Measurements from ENCODE around the gene COL11A2.

COL11A2 gene

DNA sequence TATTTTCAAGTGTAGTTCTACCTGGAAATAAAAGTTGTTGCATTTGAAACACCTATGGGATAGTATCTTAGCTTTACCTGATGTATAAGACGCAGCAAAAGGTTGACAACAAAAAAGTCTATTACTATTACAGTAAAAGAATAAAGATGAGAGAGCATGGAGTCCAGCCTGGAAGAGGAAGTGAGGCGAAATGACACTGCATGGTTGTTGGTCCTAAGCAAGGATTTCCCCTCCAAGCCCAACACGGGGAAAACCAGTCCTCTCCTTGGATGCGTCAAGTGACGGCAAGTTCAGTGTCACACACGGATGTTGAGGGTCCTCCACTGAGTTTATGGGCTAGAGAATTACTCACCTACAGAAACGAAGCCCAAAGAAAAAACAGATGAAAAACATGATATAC lies 51.7 kb downstream of the COL11A2 start:
- Mint-ChIP-seq H3K4me1 (peaks cover 28% of the 10 kb centered on the region), H3K36me3 (no peaks in the 10 kb centered on the region), H3K27ac (no peak overlapping the region), H3K9me3 (no peaks in the 10 kb centered on the region), H3K4me3 (no peak overlapping the region), H3K27me3 (peaks cover 25% of the 10 kb centered on the region)
- ATAC-seq = peak; percentile 41

DNA sequence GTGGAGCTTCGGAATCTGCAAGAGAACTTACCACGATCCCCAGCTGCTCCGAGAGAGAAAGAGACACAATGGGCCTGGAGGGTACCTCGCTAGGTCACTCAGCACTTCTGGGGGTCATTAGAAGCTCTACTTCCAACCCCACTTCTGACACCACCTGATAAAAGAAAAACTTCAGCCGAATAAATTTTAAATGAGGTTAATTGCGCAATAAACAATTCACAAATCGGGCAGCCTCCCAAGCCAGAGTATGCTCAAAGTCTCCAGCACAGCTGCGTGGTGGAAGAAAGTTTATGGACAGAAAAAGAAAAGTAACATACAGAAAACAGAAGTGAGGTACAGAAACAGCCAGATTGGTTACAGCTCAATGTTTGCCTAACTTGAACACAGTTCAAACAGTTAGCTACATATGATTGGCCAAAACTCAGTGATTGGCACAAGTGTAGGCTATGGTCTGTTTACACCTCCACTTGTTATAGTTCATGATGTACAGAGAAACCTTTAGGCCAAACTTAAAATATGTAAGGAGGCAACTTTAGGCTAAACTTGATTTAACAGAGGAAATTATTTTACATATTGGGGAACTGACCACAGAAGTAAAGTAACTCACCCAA lies 52.6 kb downstream of the COL11A2 start:
- H3K9me3 Mint-ChIP-seq = no peaks in the 10 kb centered on the region
- no peak overlapping the region for H3K4me3 Mint-ChIP-seq
- H3K27ac Mint-ChIP-seq = no peak overlapping the region
- H3K36me3 Mint-ChIP-seq = no peaks in the 10 kb centered on the region
- ATAC-seq = no peak
- peaks cover 27% of the 10 kb centered on the region for H3K4me1 Mint-ChIP-seq
- peaks cover 25% of the 10 kb centered on the region for H3K27me3 Mint-ChIP-seq

DNA sequence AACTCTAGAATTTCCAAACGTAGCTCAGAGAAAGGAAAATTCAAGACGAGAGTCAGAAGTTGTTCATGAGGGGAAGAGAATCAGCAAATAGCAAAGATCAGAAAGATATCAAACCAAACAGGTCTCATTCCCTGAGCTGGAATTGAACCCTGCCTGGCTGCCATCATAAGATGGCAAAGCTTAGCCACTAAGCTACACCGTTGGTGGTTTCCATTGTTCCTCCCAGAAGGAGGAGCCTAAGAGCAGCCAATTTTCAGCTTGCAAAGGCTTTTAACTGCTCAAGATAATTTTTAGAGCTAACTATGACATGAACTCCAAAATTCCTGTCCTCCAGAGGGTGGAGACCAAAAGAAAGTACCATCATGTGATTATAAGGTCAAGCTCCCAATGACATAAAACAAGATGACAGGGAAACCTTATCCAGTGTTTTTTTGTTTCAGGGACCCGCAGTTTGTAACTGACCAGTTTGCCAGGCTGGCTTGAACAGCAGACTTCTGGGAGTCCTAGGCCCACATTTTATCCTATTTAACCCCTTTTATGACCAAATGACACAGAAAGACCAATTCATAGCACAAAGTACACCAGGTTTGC lies 55.9 kb downstream of the COL11A2 start:
- H3K9me3 Mint-ChIP-seq = no peaks in the 10 kb centered on the region
- H3K27me3 Mint-ChIP-seq = peaks cover 8% of the 10 kb centered on the region
- H3K27ac Mint-ChIP-seq = no peak overlapping the region
- peaks cover 4% of the 10 kb centered on the region for H3K4me1 Mint-ChIP-seq
- no peaks in the 10 kb centered on the region for H3K36me3 Mint-ChIP-seq
- H3K4me3 Mint-ChIP-seq = no peak overlapping the region
- no peak for ATAC-seq

DNA sequence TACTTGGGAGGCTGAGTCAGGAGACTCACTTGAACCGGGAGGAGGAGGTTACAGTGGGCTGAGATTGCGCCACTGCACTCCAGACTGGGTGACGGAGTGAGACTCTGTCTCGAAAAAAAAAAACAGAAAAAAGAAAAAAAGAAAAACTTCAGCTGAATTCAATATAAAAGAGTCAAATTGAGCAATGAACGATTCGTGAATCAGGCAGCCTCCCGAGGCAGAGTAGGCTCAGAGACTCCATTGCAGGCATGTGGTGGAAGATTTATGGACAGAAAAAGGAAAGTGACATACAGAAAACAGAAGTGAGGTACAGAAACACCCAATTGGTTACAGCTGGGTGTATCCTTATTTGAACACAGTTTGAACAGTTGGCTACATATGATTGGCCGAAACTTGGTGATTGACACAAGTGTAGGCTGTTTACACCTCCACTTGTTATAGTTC lies 60.2 kb downstream of the COL11A2 start:
- H3K4me1 Mint-ChIP-seq = no peaks in the 10 kb centered on the region
- H3K4me3 Mint-ChIP-seq = no peak overlapping the region
- ATAC-seq = no peak

DNA sequence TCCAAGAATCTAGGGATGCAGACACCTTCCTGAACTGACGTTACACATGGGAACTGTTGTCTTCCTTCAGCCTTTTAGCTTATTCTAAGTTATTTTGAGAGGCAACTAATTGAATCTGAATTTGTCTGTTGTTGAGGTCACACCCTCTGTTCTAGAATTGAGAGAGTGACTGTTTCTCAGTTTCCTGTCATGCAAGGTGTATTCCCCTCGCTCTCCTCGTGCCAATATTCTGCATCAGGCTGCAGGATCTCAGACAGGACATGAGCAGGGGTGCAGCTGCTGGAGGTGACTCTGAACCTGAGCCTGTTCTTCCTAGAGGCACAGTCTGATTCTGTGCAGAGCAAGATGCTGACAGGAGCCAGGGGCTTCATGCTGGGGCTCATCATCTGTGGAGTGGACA lies 63.9 kb downstream of the COL11A2 start:
- H3K9me3 Mint-ChIP-seq = peaks cover 9% of the 10 kb centered on the region
- H3K4me1 Mint-ChIP-seq = peaks cover 7% of the 10 kb centered on the region
- H3K4me3 Mint-ChIP-seq = no peak overlapping the region
- peaks cover 8% of the 10 kb centered on the region for H3K27me3 Mint-ChIP-seq
- H3K36me3 Mint-ChIP-seq = peaks cover 24% of the 10 kb centered on the region
- no peak for ATAC-seq
- no peak overlapping the region for H3K27ac Mint-ChIP-seq

More for the DNA sequence above, 60.2 kb downstream of the COL11A2 start:
- peaks cover 12% of the 10 kb centered on the region for H3K36me3 Mint-ChIP-seq
- no peaks in the 10 kb centered on the region for H3K9me3 Mint-ChIP-seq
- no peak overlapping the region for H3K27ac Mint-ChIP-seq
- no peaks in the 10 kb centered on the region for H3K27me3 Mint-ChIP-seq

DNA sequence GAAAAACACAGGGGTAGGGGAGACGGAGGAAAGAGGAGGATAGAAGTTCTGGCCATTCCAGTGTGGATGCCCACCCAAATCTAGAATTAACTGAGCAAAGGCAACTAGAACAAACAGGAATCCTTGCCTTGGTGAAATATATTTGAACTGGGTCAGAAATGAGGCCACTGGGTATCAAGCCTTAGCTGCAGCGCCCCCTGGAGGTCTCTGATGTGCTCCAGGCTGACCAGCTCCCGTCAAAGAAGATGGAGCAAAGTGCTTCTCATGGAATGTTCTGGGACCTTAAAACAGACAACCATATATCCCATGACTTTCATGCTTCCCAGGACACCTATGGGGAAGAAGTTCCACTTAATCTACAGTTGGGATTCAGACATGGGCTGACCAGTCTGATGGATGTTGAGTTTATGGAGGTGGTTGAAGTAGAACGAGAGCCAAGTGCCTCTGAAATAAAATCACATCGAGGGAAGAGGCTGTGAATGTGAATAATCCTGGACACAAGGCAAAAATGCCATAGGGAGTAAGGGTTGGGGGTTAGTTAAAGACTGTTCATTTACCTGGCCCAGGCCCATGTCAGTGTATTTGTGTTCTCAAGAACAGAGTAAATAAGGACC lies 66.1 kb downstream of the COL11A2 start:
- peaks cover 7% of the 10 kb centered on the region for H3K4me1 Mint-ChIP-seq
- H3K27ac Mint-ChIP-seq = peak overlapping the region; percentile 22
- H3K27me3 Mint-ChIP-seq = peaks cover 8% of the 10 kb centered on the region
- peak; percentile 58 for ATAC-seq
- H3K36me3 Mint-ChIP-seq = peaks cover 36% of the 10 kb centered on the region
- no peak overlapping the region for H3K4me3 Mint-ChIP-seq
- H3K9me3 Mint-ChIP-seq = peaks cover 9% of the 10 kb centered on the region

DNA sequence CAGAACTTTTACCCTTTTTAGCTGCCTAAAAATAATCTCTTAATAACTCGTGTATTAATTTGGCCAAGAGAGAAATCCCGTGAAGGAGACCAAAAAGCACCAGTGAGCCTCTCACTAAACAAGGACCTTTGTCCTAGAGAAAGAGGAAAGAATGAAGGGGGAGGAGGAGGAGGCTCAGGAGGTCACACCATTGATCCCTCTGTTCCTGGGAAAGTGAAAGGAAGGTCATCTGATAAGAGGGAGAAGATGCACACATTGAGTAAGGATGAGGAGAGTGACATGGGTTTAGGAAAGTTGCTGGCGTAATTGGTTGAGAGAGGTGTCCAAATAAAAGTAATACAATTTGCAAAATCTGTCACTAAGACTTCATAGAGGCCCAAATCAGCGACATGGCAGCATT lies 67.3 kb downstream of the COL11A2 start:
- Mint-ChIP-seq H3K36me3 (peaks cover 28% of the 10 kb centered on the region), H3K9me3 (peaks cover 9% of the 10 kb centered on the region), H3K27me3 (peaks cover 8% of the 10 kb centered on the region), H3K4me1 (peaks cover 7% of the 10 kb centered on the region), H3K4me3 (no peak overlapping the region), H3K27ac (no peak overlapping the region)
- no peak for ATAC-seq

DNA sequence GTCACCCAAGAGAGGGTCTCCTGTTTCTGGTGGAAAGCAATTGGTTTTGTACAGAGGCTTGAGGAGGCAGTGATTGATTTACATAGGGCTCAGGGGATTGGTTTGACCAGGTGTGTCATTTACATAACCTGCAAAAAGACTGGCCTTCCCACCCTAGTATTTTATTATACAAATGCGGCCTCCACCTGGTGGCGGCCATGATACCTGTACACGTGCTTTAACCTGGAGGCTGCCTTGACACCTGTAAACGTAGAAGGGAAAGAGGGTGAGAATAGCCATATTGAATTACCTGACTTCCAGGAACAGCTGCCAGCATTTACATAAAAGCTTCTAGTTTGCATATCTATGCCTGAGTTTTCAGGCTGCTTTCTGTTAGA lies 67.8 kb downstream of the COL11A2 start:
- peaks cover 7% of the 10 kb centered on the region for H3K4me1 Mint-ChIP-seq
- peaks cover 28% of the 10 kb centered on the region for H3K36me3 Mint-ChIP-seq
- no peak overlapping the region for H3K4me3 Mint-ChIP-seq
- peaks cover 8% of the 10 kb centered on the region for H3K27me3 Mint-ChIP-seq
- no peak for ATAC-seq
- peaks cover 9% of the 10 kb centered on the region for H3K9me3 Mint-ChIP-seq
- H3K27ac Mint-ChIP-seq = no peak overlapping the region

DNA sequence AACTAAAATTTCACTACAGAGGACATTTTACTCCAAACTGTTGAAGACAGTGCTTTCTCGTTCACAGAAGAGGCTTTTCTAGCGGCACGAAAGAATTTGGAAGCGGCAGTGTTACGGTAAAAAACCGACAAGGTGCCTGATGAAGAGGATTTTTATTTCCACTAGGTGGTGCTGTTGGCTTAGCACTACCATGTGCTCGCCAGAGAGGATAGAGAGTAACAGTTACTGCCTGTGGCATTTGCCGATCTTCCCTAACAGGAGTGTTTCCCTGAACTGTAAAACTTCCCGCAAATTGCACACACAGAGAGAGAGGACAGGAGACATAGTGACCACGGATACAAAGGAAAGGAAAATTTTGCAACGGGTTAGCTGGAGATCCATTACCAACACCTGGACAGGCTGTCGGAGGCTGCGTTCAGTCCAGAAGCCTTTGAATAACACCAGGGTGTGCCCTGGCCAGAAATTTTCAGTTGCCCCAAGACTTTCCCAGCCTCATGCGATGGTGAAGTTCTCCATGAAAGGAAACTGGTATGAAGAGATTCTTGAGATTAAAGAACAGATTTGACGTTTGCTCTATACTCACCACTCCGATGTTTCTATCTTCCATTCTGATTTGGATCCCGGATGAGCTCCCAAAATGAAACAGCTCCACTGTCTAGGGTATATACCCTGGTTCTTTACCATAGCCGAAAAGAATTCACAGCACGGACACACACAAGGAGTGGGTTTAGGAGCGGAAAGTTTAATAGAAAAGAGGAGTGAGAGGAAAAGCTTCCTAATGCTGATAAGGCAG lies 68.3 kb downstream of the COL11A2 start:
- no peak for ATAC-seq
- Mint-ChIP-seq H3K4me3 (no peak overlapping the region), H3K27me3 (peaks cover 8% of the 10 kb centered on the region), H3K9me3 (peaks cover 9% of the 10 kb centered on the region), H3K27ac (no peak overlapping the region), H3K4me1 (peaks cover 7% of the 10 kb centered on the region), H3K36me3 (peaks cover 28% of the 10 kb centered on the region)

DNA sequence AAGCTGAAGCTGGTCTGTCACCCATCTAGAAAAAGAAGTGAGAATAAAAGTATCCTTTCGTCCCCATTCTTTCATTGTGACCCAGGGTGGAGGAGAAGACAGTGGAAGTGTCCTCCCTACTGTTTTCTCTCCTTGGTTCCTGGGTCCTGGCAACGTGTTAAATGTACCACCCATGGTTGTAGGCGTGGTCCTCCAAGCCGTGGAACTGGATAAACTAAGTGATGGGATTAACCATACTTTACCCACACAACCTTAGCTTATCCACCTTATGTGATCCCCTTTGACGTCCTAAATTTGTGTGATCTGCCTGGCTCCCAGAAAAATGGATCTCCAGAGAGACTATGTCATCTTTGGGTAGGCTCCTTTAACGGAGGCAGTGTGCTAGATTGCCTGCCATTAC lies 69.1 kb downstream of the COL11A2 start:
- Mint-ChIP-seq H3K27me3 (peaks cover 8% of the 10 kb centered on the region), H3K36me3 (peaks cover 23% of the 10 kb centered on the region), H3K27ac (no peak overlapping the region), H3K9me3 (peaks cover 9% of the 10 kb centered on the region), H3K4me1 (peaks cover 10% of the 10 kb centered on the region), H3K4me3 (no peak overlapping the region)
- ATAC-seq = no peak

DNA sequence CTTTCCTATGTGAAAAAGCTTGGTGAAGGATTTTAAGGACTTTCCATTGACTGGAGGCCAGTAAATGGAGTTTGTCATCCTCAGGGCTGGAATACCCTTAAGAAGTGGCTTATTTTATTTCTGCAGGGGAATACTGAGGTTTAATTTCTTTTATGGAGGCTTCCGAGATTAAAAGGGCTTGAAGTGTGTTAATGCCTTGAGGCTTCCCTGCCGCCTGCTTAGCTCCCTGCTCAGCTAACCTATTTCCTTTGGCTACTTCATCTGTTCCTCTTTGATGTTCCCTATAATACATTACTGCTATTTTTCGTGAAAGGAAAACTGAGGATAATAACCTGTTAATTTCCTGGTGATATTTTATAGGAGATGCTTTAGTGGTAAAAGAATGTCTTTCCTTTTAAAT lies 72.3 kb downstream of the COL11A2 start:
- Mint-ChIP-seq H3K4me3 (no peak overlapping the region), H3K9me3 (peaks cover 9% of the 10 kb centered on the region), H3K27ac (no peak overlapping the region), H3K4me1 (peaks cover 32% of the 10 kb centered on the region), H3K27me3 (peaks cover 12% of the 10 kb centered on the region), H3K36me3 (peaks cover 33% of the 10 kb centered on the region)
- ATAC-seq = no peak

DNA sequence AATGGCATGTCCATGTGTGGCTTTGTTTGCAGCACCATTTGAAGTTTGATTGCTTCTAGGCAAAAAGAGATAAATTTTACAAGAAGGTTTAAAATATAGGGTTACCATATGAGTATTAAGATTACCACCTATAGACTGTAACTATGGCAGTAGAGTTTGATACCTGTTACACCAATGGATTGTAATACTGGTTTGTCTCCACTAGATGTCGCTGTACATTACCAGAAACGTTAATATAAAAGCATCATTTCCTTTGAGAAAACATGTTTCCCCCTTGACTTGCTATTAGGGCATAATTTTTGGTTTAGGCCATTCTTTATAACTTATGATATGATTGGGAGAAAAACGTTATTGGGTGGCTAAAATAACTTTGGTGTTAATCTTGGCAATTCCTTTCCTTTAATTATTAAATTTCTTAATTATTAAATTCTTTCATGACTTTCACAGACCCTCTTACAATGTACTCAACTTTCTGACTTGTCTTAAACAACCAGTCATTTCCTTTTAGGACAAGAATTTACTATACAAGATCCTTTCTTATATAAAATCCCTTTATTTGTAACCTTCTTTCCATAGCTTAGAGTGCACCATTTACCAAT lies 73.6 kb downstream of the COL11A2 start:
- Mint-ChIP-seq H3K4me1 (peaks cover 46% of the 10 kb centered on the region), H3K36me3 (peaks cover 25% of the 10 kb centered on the region), H3K27ac (no peak overlapping the region), H3K27me3 (peaks cover 12% of the 10 kb centered on the region), H3K4me3 (peak overlapping the region; percentile 45), H3K9me3 (peaks cover under 1% of the 10 kb centered on the region)
- no peak for ATAC-seq

DNA sequence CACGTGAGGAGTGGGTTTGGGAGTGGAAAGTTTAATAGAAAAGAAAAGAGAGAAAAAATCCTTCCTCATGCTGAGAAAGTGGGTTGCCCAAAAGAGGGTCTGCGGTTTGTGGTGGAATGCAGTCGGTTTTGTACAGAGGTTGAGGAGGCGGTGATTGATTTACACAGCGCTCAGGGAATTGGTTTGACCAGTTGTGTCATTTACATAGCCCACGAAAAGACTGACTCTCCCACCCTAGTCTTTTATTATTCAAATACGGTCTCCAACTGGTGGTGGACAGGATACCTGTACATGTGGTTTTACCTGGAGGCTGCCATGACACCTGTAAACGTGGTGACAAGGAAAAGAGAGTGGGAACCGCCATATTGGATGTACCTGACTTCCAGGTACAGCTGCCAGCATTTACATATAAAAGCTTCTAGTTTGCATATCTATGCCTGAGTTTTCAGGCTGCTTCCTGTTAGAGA lies 74.4 kb downstream of the COL11A2 start:
- peaks cover 21% of the 10 kb centered on the region for H3K36me3 Mint-ChIP-seq
- H3K4me1 Mint-ChIP-seq = peaks cover 54% of the 10 kb centered on the region
- peak overlapping the region; percentile 74 for H3K27ac Mint-ChIP-seq
- no peaks in the 10 kb centered on the region for H3K9me3 Mint-ChIP-seq
- peak; percentile 34 for ATAC-seq
- H3K27me3 Mint-ChIP-seq = peaks cover 12% of the 10 kb centered on the region
- peak overlapping the region; percentile 53 for H3K4me3 Mint-ChIP-seq

DNA sequence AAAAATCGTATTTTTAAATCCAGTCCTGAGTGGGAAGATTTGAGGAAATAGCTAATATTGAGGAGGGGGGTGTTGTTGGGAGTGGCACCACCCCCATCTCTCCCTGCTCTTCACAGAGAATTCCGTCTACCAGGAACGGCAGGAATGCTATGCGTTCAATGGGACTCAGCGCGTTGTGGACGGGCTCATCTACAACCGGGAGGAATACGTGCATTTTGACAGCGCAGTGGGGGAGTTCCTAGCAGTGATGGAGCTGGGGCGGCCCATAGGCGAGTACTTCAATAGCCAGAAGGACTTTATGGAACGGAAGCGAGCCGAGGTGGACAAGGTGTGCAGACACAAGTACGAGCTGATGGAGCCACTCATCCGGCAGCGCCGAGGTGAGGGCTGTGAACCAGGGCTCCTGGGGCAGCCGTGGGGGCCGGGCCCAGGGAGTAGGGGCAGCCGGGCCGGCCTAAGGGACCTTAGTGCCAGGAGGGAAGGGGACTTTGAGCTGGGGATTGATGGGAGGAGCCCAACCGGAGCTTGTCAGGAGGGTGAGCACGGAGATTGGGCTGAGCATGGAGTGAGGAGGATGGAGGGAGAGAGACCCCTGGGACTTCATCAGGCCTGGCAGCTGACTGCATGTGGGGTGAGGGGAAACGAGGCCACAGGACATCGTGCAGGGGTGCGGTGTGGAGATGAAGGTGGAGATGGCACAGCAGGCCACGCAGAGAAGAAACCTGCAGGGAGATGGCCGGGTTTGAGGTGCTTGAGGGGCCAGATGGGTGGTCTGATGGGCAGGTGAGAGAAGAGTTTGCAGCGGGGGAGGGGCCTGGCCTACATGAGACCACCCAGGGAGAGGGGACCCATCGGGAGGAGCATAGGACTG lies 75.2 kb downstream of the COL11A2 start:
- Mint-ChIP-seq H3K4me3 (peak overlapping the region; percentile 53), H3K9me3 (no peaks in the 10 kb centered on the region), H3K36me3 (peaks cover 16% of the 10 kb centered on the region), H3K4me1 (peaks cover 61% of the 10 kb centered on the region), H3K27ac (peak overlapping the region; percentile 74), H3K27me3 (peaks cover 12% of the 10 kb centered on the region)
- ATAC-seq = no peak
